Omental fat pad (tissue), 4 donors: Measurements from ENCODE around the gene ARHGAP33. TPM values are rescaled to one million over a fixed set of nuclear protein-coding genes. Genes with fewer than 3 reads are reported as not detected.

Experiments used
- ATAC-seq: fragments of 150-250 bp; one replicate; pipeline ENCODE4 v1.9.1; 2016; ENCODE audit warnings: mild to moderate bottlenecking, moderate library complexity; ENCODE audit not compliant: low FRiP score
- DNase-seq: peaks from one replicate; pipeline ENCODE4 v3.0.0-alpha.2; 2019; ENCODE audit warnings: low spot score
- CTCF ChIP-seq, 3 donors: fragments of 450-650 bp; IDR thresholded peaks; one replicate each; pipeline ENCODE4 v1.5.1; 2016 to 2017; ENCODE audit warnings: antibody characterized with exemption in 3 of 3, mild to moderate bottlenecking in 3 of 3, moderate library complexity in 2 of 3
- total RNA-seq, 4 donors: library from RNA; depleted of rRNA; stranded (reverse); fragments of >200 nt; gene quantifications; one replicate each; pipeline ENCODE4 v1.1.0, GENCODE V29; 2016

ARHGAP33 gene
- total RNA-seq, 4 donors from 2014 or later: 0.84 to 9.1 (median 2.5) TPM

GRCh38 chr19:35746531-35746930 is 28.8 kb upstream of the ARHGAP33 start:
- ATAC-seq: no peak
- no peak for DNase-seq
- TF ChIP-seq CTCF (IDR thresholded peaks at IDR 0.05): no peak

- ATAC-seq: peak; percentile 90
- TF ChIP-seq CTCF (IDR thresholded peaks at IDR 0.05): no peak
- DNase-seq: peak; percentile 99
Observed at GRCh38 chr19:35748106-35749020, 27.0 kb upstream of the ARHGAP33 start, which contains the start of gene LIN37. Gene LIN37, plus strand, starts transcription at chr19:35748576. Its CDS starts 149 bp downstream, at chr19:35748725.

- TF ChIP-seq CTCF (IDR thresholded peaks at IDR 0.05): no peak
- ATAC-seq: no peak
- no peak for DNase-seq
Observed at GRCh38 chr19:35750167-35750566, 25.2 kb upstream of the ARHGAP33 start.

GRCh38 chr19:35751839-35752745 is 23.3 kb upstream of the ARHGAP33 start:
- ATAC-seq: no peak
- no peak for DNase-seq
- TF ChIP-seq CTCF (IDR thresholded peaks at IDR 0.05): no peak

GRCh38 chr19:35752746-35753350 is 22.5 kb upstream of the ARHGAP33 start:
- TF ChIP-seq CTCF (IDR thresholded peaks at IDR 0.05): no peak
- no peak for ATAC-seq
- DNase-seq: no peak

- no peak for ATAC-seq
- TF ChIP-seq CTCF (IDR thresholded peaks at IDR 0.05): no peak
- DNase-seq: no peak
Observed at GRCh38 chr19:35753634-35754369, 21.6 kb upstream of the ARHGAP33 start.
